HG02884 (cell line): Measurements from ENCODE around the gene VPS37B.

ENCODE experiments used
- ATAC-seq: cut with Tn5 transposase; IDR thresholded peaks from one replicate; pipeline ENCODE4 v1.9.1; 2021; ENCODE audit warnings: mild to moderate bottlenecking, moderate library complexity; ENCODE audit not compliant: unreplicated experiment

VPS37B gene

GRCh38 chr12:122820138-122820537 lies 75.8 kb downstream of the VPS37B start:
- no peak for ATAC-seq

GRCh38 chr12:122819209-122819785 lies 76.6 kb downstream of the VPS37B start:
- no peak for ATAC-seq
